ENCODE data around the gene ADAMTS6.
"Not testable (repeated sequence)": the region's sequence is repeated elsewhere in the genome, so short reads cannot be mapped to it uniquely, and the experiment has no call there.

Gene ADAMTS6

GRCh38 chr5:65197531-65198455 is 283.9 kb downstream of the ADAMTS6 start:
- DNase-seq: no peak

- no peak for DNase-seq
Observed at GRCh38 chr5:65194871-65195270, 286.8 kb downstream of the ADAMTS6 start.

- no peak for DNase-seq
Observed at GRCh38 chr5:65192331-65192730, 289.4 kb downstream of the ADAMTS6 start.

GRCh38 chr5:65191554-65192135 is 290.1 kb downstream of the ADAMTS6 start:
- no peak for DNase-seq

- DNase-seq: no peak
Observed at GRCh38 chr5:65190328-65191053, 291.2 kb downstream of the ADAMTS6 start.

- no peak for DNase-seq
Observed at GRCh38 chr5:65186646-65187227, 295.0 kb downstream of the ADAMTS6 start.

GRCh38 chr5:65185468-65185867 is 296.3 kb downstream of the ADAMTS6 start:
- no peak for DNase-seq

- DNase-seq: no peak
Observed at GRCh38 chr5:65184780-65185179, 296.9 kb downstream of the ADAMTS6 start.

- DNase-seq: not testable (repeated sequence)
Observed at GRCh38 chr5:65174231-65174630, 307.5 kb downstream of the ADAMTS6 start.

GRCh38 chr5:65173130-65173525 is 308.6 kb downstream of the ADAMTS6 start:
- DNase-seq: no peak

- DNase-seq: no peak
Observed at GRCh38 chr5:65172486-65173129, 309.1 kb downstream of the ADAMTS6 start.

GRCh38 chr5:65171645-65172044 is 310.1 kb downstream of the ADAMTS6 start:
- DNase-seq: no peak

- no peak for DNase-seq
Observed at GRCh38 chr5:65163698-65164097, 318.0 kb downstream of the ADAMTS6 start.

- DNase-seq: no peak
Observed at GRCh38 chr5:65161655-65162054, 320.1 kb downstream of the ADAMTS6 start.

GRCh38 chr5:65157906-65158603 is 323.7 kb downstream of the ADAMTS6 start:
- no peak for DNase-seq

GRCh38 chr5:65156933-65157332 is 324.8 kb downstream of the ADAMTS6 start:
- no peak for DNase-seq

GRCh38 chr5:65152131-65152530 is 329.6 kb downstream of the ADAMTS6 start:
- DNase-seq: no peak

- DNase-seq: no peak
Observed at GRCh38 chr5:65151614-65152013, 330.1 kb downstream of the ADAMTS6 start.

GRCh38 chr5:65150599-65151304 is 331.0 kb downstream of the ADAMTS6 start:
- DNase-seq: no peak

- no peak for DNase-seq
Observed at GRCh38 chr5:65149827-65150226, 331.9 kb downstream of the ADAMTS6 start.

GRCh38 chr5:65144136-65144871 is 337.4 kb downstream of the ADAMTS6 start:
- DNase-seq: no peak

Data from femur (tissue), 1 donor.